ENCODE results near the gene DEFB124. TPM values are rescaled to one million over a fixed set of nuclear protein-coding genes. Genes with fewer than 3 reads are reported as not detected.

Gene DEFB124
- total and polyA plus RNA-seq, 2 experiments from 2014 or later: not detected

GRCh38 chr20:31425797-31426196 is 49.1 kb downstream of the DEFB124 start:
- Histone ChIP-seq H3K27me3 (replicated peaks; ENCODE audit: insufficient read depth) (no peaks in the 10 kb centered on the region; the same call in none of the 2 replicates), H3K9me3 (ENCODE audit: low read depth) (no peaks in the 10 kb centered on the region), H3K4me3 (no peak overlapping the region), H3K27ac (no peak overlapping the region), H2AFZ (no peak overlapping the region), H3K9ac (no peak overlapping the region), H3K4me2 (ENCODE audit: unreplicated experiment) (no peak overlapping the region), H3K9me2 (ENCODE audit: insufficient read depth) (no peaks in the 10 kb centered on the region), H3F3A (ENCODE audit: insufficient read depth) (no peaks in the 10 kb centered on the region), H3K36me3 (ENCODE audit: low read depth) (no peaks in the 10 kb centered on the region), H3K79me2 (ENCODE audit: insufficient read depth) (no peaks in the 10 kb centered on the region), H4K20me1 (ENCODE audit: insufficient read depth) (no peaks in the 10 kb centered on the region), H3K4me1 (ENCODE audit: insufficient read depth) (no peaks in the 10 kb centered on the region)
- TF ChIP-seq EZH2phosphoT487 (IDR thresholded peaks at IDR 0.05; ENCODE audit: insufficient read depth, low read depth) (no peak), EZH2 (IDR thresholded peaks at IDR 0.05; ENCODE audit: insufficient read depth, poor library complexity, severe bottlenecking) (no peak)
- in situ Hi-C loops (cut with MboI): no loop called here
- DNase-seq: no peak

GRCh38 chr20:31418307-31418706 is 56.6 kb downstream of the DEFB124 start:
- WGBS, 2 experiments (ENCODE audit: low coverage in 1 of 2, low lambda C conversion rate in 2 of 2, missing lambda C conversion rate in 2 of 2): 52 to 56% methylated on average over 7 of the region's 7 CpGs
- Histone ChIP-seq H4K20me1 (ENCODE audit: insufficient read depth) (no peaks in the 10 kb centered on the region), H3K4me2 (ENCODE audit: unreplicated experiment) (no peak overlapping the region), H3K27me3 (replicated peaks; ENCODE audit: insufficient read depth) (no peaks in the 10 kb centered on the region), H3K4me1 (ENCODE audit: insufficient read depth) (no peaks in the 10 kb centered on the region), H2AFZ (no peak overlapping the region), H3K4me3 (no peak overlapping the region), H3K79me2 (ENCODE audit: insufficient read depth) (no peaks in the 10 kb centered on the region), H3K9me3 (ENCODE audit: low read depth) (no peaks in the 10 kb centered on the region), H3F3A (ENCODE audit: insufficient read depth) (no peaks in the 10 kb centered on the region), H3K9me2 (ENCODE audit: insufficient read depth) (no peaks in the 10 kb centered on the region), H3K9ac (no peak overlapping the region), H3K27ac (no peak overlapping the region), H3K36me3 (ENCODE audit: low read depth) (no peaks in the 10 kb centered on the region)
- DNase-seq: no peak
- TF ChIP-seq EZH2phosphoT487 (IDR thresholded peaks at IDR 0.05; ENCODE audit: insufficient read depth, low read depth) (no peak), EZH2 (IDR thresholded peaks at IDR 0.05; ENCODE audit: insufficient read depth, poor library complexity, severe bottlenecking) (no peak)
- in situ Hi-C loops (cut with MboI): no loop called here

GRCh38 chr20:31415653-31416052 is 59.3 kb downstream of the DEFB124 start:
- Histone ChIP-seq H3K27ac (no peak overlapping the region), H3K9me3 (ENCODE audit: low read depth) (no peaks in the 10 kb centered on the region), H3K36me3 (ENCODE audit: low read depth) (no peaks in the 10 kb centered on the region), H2AFZ (no peak overlapping the region), H3K9ac (no peak overlapping the region), H3K79me2 (ENCODE audit: insufficient read depth) (no peaks in the 10 kb centered on the region), H3K4me2 (ENCODE audit: unreplicated experiment) (no peak overlapping the region), H4K20me1 (ENCODE audit: insufficient read depth) (no peaks in the 10 kb centered on the region), H3K4me3 (no peak overlapping the region), H3K27me3 (replicated peaks; ENCODE audit: insufficient read depth) (no peaks in the 10 kb centered on the region; the same call in 1 of the 2 replicates), H3K9me2 (ENCODE audit: insufficient read depth) (no peaks in the 10 kb centered on the region), H3K4me1 (ENCODE audit: insufficient read depth) (no peaks in the 10 kb centered on the region), H3F3A (ENCODE audit: insufficient read depth) (no peaks in the 10 kb centered on the region)
- no peak for TF ChIP-seq EZH2phosphoT487 (IDR thresholded peaks at IDR 0.05; ENCODE audit: insufficient read depth, low read depth)
- TF ChIP-seq EZH2 (IDR thresholded peaks at IDR 0.05; ENCODE audit: insufficient read depth, poor library complexity, severe bottlenecking): no peak
- DNase-seq: no peak
- in situ Hi-C loops (cut with MboI): no loop called here
- 54 to 57% methylated on average over 2 of the region's 2 CpGs for WGBS, 2 experiments (ENCODE audit: low coverage in 1 of 2, low lambda C conversion rate in 2 of 2, missing lambda C conversion rate in 2 of 2)

Other genes starting within 250 kb of the DEFB124 start
- not detected in 2 replicates for gene DEFB115, start 217.5 kb downstream of the DEFB124 start, total RNA-seq (2014; rRNA removed; shearing (Covaris generic))
- not detected in 2 replicates for gene DEFB115, start 217.5 kb downstream of the DEFB124 start, polyA plus RNA-seq (2016; fragmentation: Nextera tagmentation; extraction: Ambion mirVana)
- gene DEFB116, start 166.5 kb downstream of the DEFB124 start, total RNA-seq (2014; rRNA removed; shearing (Covaris generic)): not detected in 2 replicates
- gene DEFB116, start 166.5 kb downstream of the DEFB124 start, polyA plus RNA-seq (2016; fragmentation: Nextera tagmentation; extraction: Ambion mirVana): not detected in 2 replicates
- gene DEFB118, start 106.5 kb downstream of the DEFB124 start, total RNA-seq (2014; rRNA removed; shearing (Covaris generic)): not detected in 2 replicates
- gene DEFB118, start 106.5 kb downstream of the DEFB124 start, polyA plus RNA-seq (2016; fragmentation: Nextera tagmentation; extraction: Ambion mirVana): not detected in 2 replicates
- not detected in 2 replicates for gene DEFB119, start 84.5 kb downstream of the DEFB124 start, total RNA-seq (2014; rRNA removed; shearing (Covaris generic))
- gene DEFB119, start 84.5 kb downstream of the DEFB124 start, polyA plus RNA-seq (2016; fragmentation: Nextera tagmentation; extraction: Ambion mirVana): not detected in 2 replicates
- gene DEFB121, start 68.9 kb downstream of the DEFB124 start, total RNA-seq (2014; rRNA removed; shearing (Covaris generic)): not detected in 2 replicates
- not detected in 2 replicates for gene DEFB121, start 68.9 kb downstream of the DEFB124 start, polyA plus RNA-seq (2016; fragmentation: Nextera tagmentation; extraction: Ambion mirVana)
- gene DEFB123, start 34.5 kb downstream of the DEFB124 start, total RNA-seq (2014; rRNA removed; shearing (Covaris generic)): not detected in 2 replicates
- not detected in 2 replicates for gene DEFB123, start 34.5 kb downstream of the DEFB124 start, polyA plus RNA-seq (2016; fragmentation: Nextera tagmentation; extraction: Ambion mirVana)
- not detected in 2 replicates for gene REM1, start 161 bp upstream of the DEFB124 start, total RNA-seq (2014; rRNA removed; shearing (Covaris generic))
- gene REM1, start 161 bp upstream of the DEFB124 start, polyA plus RNA-seq (2016; fragmentation: Nextera tagmentation; extraction: Ambion mirVana): not detected in 2 replicates
- 110 and 117 TPM in 2 replicates for gene HM13, start 39.3 kb upstream of the DEFB124 start, total RNA-seq (2014; rRNA removed; shearing (Covaris generic))
- 424 and 434 TPM in 2 replicates for gene HM13, start 39.3 kb upstream of the DEFB124 start, polyA plus RNA-seq (2016; fragmentation: Nextera tagmentation; extraction: Ambion mirVana)
- 583 and 780 TPM in 2 replicates for gene ID1, start 130.2 kb upstream of the DEFB124 start, total RNA-seq (2014; rRNA removed; shearing (Covaris generic))
- gene ID1, start 130.2 kb upstream of the DEFB124 start, polyA plus RNA-seq (2016; fragmentation: Nextera tagmentation; extraction: Ambion mirVana): 248 TPM in 2 replicates
- gene COX4I2, start 162.8 kb upstream of the DEFB124 start, total RNA-seq (2014; rRNA removed; shearing (Covaris generic)): not detected in 2 replicates
- gene COX4I2, start 162.8 kb upstream of the DEFB124 start, polyA plus RNA-seq (2016; fragmentation: Nextera tagmentation; extraction: Ambion mirVana): not detected in 2 replicates
- 83.8 and 95.1 TPM in 2 replicates for gene BCL2L1, start 247.7 kb upstream of the DEFB124 start, total RNA-seq (2014; rRNA removed; shearing (Covaris generic))
- gene BCL2L1, start 247.7 kb upstream of the DEFB124 start, polyA plus RNA-seq (2016; fragmentation: Nextera tagmentation; extraction: Ambion mirVana): 56.2 and 56.3 TPM in 2 replicates